ENCODE results near the gene RMND1.

GRCh38 chr6:151403919-151404308, 48.0 kb downstream of the RMND1 start:
- TF ChIP-seq, protein P1, sequence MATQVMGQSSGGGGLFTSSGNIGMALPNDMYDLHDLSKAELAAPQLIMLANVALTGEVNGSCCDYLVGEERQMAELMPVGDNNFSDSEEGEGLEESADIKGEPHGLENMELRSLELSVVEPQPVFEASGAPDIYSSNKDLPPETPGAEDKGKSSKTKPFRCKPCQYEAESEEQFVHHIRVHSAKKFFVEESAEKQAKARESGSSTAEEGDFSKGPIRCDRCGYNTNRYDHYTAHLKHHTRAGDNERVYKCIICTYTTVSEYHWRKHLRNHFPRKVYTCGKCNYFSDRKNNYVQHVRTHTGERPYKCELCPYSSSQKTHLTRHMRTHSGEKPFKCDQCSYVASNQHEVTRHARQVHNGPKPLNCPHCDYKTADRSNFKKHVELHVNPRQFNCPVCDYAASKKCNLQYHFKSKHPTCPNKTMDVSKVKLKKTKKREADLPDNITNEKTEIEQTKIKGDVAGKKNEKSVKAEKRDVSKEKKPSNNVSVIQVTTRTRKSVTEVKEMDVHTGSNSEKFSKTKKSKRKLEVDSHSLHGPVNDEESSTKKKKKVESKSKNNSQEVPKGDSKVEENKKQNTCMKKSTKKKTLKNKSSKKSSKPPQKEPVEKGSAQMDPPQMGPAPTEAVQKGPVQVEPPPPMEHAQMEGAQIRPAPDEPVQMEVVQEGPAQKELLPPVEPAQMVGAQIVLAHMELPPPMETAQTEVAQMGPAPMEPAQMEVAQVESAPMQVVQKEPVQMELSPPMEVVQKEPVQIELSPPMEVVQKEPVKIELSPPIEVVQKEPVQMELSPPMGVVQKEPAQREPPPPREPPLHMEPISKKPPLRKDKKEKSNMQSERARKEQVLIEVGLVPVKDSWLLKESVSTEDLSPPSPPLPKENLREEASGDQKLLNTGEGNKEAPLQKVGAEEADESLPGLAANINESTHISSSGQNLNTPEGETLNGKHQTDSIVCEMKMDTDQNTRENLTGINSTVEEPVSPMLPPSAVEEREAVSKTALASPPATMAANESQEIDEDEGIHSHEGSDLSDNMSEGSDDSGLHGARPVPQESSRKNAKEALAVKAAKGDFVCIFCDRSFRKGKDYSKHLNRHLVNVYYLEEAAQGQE (IDR thresholded peaks at IDR 0.05; ENCODE audit: borderline replicate concordance), result no peak
- TF ChIP-seq, protein P2, sequence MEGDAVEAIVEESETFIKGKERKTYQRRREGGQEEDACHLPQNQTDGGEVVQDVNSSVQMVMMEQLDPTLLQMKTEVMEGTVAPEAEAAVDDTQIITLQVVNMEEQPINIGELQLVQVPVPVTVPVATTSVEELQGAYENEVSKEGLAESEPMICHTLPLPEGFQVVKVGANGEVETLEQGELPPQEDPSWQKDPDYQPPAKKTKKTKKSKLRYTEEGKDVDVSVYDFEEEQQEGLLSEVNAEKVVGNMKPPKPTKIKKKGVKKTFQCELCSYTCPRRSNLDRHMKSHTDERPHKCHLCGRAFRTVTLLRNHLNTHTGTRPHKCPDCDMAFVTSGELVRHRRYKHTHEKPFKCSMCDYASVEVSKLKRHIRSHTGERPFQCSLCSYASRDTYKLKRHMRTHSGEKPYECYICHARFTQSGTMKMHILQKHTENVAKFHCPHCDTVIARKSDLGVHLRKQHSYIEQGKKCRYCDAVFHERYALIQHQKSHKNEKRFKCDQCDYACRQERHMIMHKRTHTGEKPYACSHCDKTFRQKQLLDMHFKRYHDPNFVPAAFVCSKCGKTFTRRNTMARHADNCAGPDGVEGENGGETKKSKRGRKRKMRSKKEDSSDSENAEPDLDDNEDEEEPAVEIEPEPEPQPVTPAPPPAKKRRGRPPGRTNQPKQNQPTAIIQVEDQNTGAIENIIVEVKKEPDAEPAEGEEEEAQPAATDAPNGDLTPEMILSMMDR (IDR thresholded peaks at IDR 0.05; ENCODE audit: poor library complexity, severe bottlenecking), result no peak
- no peak for TF ChIP-seq POLR2AphosphoS5 (IDR thresholded peaks at IDR 0.05)
